OCI-LY7 (cell line): Measurements from ENCODE around the gene OPN5. TPM values are rescaled to one million over a fixed set of nuclear protein-coding genes. Genes with fewer than 3 reads are reported as not detected.

Experiments
- BruUV-seq: library from RNA; stranded (reverse); fragments of 400-500 nt; replicated peaks from 2 replicates; lab custom pipeline; 2021; lab: Mats Ljungman, UMichigan
- CTCF ChIA-PET: fragments of 300-600 bp; sonication (Branson Sonifier 250); formaldehyde crosslinking; loops from one replicate; lab custom pipeline; 2022; ENCODE audit warnings: antibody characterized with exemption; ENCODE audit not compliant: unreplicated experiment; lab: Charles Lee
- POLR2A ChIA-PET: fragments of 300-600 bp; sonication (Branson Sonifier 250); formaldehyde crosslinking; loops from one replicate; lab custom pipeline; 2022; ENCODE audit warnings: antibody characterized with exemption; lab: Charles Lee
- DNase-seq: peaks from one replicate; pipeline ENCODE4 v3.0.0-alpha.2; 2015; ENCODE audit warnings: low spot score
- H2AFZ ChIP-seq: fragments of 200-600 bp; sonication (generic), shearing (Covaris generic); 2 replicates; pipeline ENCODE4 v1.6.1; 2014; ENCODE audit warnings: mild to moderate bottlenecking, antibody characterized with exemption, low read length, moderate library complexity
- H3K27ac ChIP-seq: fragments of 200-600 bp; sonication (generic); 2 replicates; pipeline ENCODE4 v1.5.1; 2014; ENCODE audit warnings: mixed run types, low read depth, mild to moderate bottlenecking, moderate library complexity, low read length, inconsistent platforms; ENCODE audit not compliant: poor library complexity, severe bottlenecking
- H3K36me3 ChIP-seq: fragments of 200-600 bp; sonication (generic); 2 replicates; pipeline ENCODE4 v1.6.1; 2014; ENCODE audit warnings: mild to moderate bottlenecking, antibody characterized with exemption, low read length, moderate library complexity, mixed read lengths; ENCODE audit not compliant: insufficient read depth
- H3K4me1 ChIP-seq: fragments of 200-600 bp; sonication (generic); 2 replicates; pipeline ENCODE4 v1.5.1; 2014; ENCODE audit warnings: mild to moderate bottlenecking, low read length; ENCODE audit not compliant: insufficient read depth, poor library complexity, severe bottlenecking
- H3K4me2 ChIP-seq: fragments of 200-600 bp; sonication (generic); 2 replicates; pipeline ENCODE4 v1.6.1; 2014; ENCODE audit warnings: mild to moderate bottlenecking, low read length
- H3K4me3 ChIP-seq: fragments of 200-600 bp; sonication (generic); 2 replicates; pipeline ENCODE4 v1.5.1; 2014; ENCODE audit warnings: mild to moderate bottlenecking, low read depth, low read length; ENCODE audit not compliant: poor library complexity, severe bottlenecking
- H3K79me2 ChIP-seq: fragments of 200-600 bp; sonication (generic); 2 replicates; pipeline ENCODE4 v1.6.1; 2016; ENCODE audit warnings: low read depth, mild to moderate bottlenecking, low read length, moderate library complexity, mixed read lengths; ENCODE audit not compliant: insufficient read depth
- H3K9me2 ChIP-seq: fragments of 200-600 bp; sonication (generic); 2 replicates; pipeline ENCODE4 v1.6.1; 2016; ENCODE audit warnings: mild to moderate bottlenecking, low read length, mixed read lengths; ENCODE audit not compliant: insufficient read depth
- H3K9me3 ChIP-seq: fragments of 200-600 bp; sonication (generic); 2 replicates; pipeline ENCODE4 v1.6.1; 2014; ENCODE audit warnings: mild to moderate bottlenecking, mixed run types, low read length, mixed read lengths
- H4K20me1 ChIP-seq: fragments of 200-600 bp; sonication (generic); 2 replicates; pipeline ENCODE4 v1.6.1; 2014; ENCODE audit warnings: mild to moderate bottlenecking, antibody characterized with exemption, low read length, moderate library complexity, mixed read lengths; ENCODE audit not compliant: insufficient read depth
- EZH2phosphoT487 ChIP-seq: fragments of 200-600 bp; sonication (generic); IDR thresholded peaks from 2 replicates; pipeline ENCODE4 v1.6.1; 2018; ENCODE audit warnings: low read depth, borderline replicate concordance, mild to moderate bottlenecking, mixed run types, antibody characterized with exemption, low read length, moderate library complexity, mixed read lengths
- intact Hi-C: fragments of 100-400 bp; cut with micrococcal nuclease; formaldehyde crosslinking; loops from one replicate; pipeline ENCODE4 v1.10.0; 2022; ENCODE audit not compliant: unreplicated experiment
- total RNA-seq, 2 experiments: library from RNA; depleted of rRNA in 1 of 2; stranded (reverse); fragments of >200 nt in 1 of 2; shearing (Covaris generic) in 1 of 2; gene quantifications; 2 replicates each; pipeline ENCODE4 v1.2.3, GENCODE V29; 2014 to 2022
- TF ChIP-seq, protein P1 (sequence below): fragments of 200-600 bp; sonication (generic); conservative IDR thresholded peaks from 2 replicates; pipeline ENCODE4 v1.5.1; 2014; ENCODE audit warnings: mild to moderate bottlenecking, antibody characterized with exemption, low read length, moderate library complexity, mixed read lengths

OPN5 gene
- total RNA-seq, 2 experiments from 2014 or later, result not detected

DNA sequence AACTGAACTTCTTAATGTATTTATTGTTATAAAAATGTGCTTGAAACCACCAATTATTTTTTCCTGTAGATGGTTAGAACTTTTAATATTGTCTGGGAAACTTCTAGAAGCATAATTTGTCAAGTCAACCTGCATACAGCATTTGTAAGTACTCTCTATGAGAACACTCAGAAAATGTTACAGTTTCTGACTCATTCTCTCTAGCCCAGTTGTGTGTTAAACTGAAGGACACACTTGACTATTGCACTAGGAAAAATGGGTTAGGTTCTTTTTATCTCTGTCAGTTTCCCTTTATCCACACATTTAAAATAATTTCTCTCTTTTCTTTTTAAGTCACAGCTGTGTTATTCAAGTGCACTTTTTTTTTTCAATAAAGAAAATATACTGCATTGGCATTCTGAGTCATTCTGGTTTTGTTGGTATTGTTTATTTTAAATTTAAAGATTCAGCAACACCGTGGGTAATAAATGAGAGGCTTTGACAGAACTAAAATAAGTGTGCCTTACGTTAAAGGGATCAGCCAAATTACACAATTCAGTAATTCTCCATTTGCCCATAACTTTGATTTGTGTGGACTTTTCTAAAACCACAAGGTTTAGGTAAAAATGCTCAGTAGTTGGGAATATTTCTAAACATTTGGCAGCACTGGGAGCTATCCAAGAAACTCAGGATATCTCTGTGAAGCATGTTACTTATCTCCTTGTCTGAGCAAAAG, 50.7 kb downstream of the OPN5 start:
- DNase-seq, result no peak
- intact Hi-C loops, result no loop called here
- H3K9me3 ChIP-seq, result no peaks in the 10 kb centered on the region
- H3K4me3 ChIP-seq, result no peak overlapping the region
- POLR2A ChIA-PET, result interaction anchor here (0.6 kb wide), 1 partner anchor 193 kb away, joined by 3 read pairs; no protein-coding TSS in a partner anchor
- H4K20me1 ChIP-seq, result no peaks in the 10 kb centered on the region
- BruUV-seq, result no TSS peak
- H3K4me1 ChIP-seq, result no peaks in the 10 kb centered on the region
- no peaks in the 10 kb centered on the region for H3K36me3 ChIP-seq
- H2AFZ ChIP-seq, result no peak overlapping the region
- no peak overlapping the region for H3K27ac ChIP-seq
- H3K9me2 ChIP-seq, result no peaks in the 10 kb centered on the region
- H3K4me2 ChIP-seq, result no peak overlapping the region
- no peak for TF ChIP-seq EZH2phosphoT487
- TF ChIP-seq, protein P1, sequence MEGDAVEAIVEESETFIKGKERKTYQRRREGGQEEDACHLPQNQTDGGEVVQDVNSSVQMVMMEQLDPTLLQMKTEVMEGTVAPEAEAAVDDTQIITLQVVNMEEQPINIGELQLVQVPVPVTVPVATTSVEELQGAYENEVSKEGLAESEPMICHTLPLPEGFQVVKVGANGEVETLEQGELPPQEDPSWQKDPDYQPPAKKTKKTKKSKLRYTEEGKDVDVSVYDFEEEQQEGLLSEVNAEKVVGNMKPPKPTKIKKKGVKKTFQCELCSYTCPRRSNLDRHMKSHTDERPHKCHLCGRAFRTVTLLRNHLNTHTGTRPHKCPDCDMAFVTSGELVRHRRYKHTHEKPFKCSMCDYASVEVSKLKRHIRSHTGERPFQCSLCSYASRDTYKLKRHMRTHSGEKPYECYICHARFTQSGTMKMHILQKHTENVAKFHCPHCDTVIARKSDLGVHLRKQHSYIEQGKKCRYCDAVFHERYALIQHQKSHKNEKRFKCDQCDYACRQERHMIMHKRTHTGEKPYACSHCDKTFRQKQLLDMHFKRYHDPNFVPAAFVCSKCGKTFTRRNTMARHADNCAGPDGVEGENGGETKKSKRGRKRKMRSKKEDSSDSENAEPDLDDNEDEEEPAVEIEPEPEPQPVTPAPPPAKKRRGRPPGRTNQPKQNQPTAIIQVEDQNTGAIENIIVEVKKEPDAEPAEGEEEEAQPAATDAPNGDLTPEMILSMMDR, result no peak
- CTCF ChIA-PET, result no interaction called here
- H3K79me2 ChIP-seq, result no peaks in the 10 kb centered on the region

DNA sequence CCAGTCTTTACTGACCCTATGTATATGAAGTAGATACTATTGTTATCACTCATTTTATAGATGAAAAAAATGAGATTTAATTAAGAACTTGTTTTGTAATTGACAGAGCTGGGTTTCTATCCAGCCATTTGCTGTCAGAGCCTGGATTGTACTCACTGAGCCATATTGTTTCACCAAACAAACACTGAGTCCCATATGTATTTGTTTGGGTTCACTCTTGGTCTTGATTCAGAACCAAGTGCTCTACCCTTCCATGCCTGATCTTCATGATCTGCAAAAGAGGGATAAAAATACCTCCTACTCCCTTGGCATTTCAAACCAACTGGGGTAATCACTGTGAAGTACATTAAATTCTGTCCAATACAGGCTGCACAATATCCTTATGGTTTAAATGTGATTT, 52.4 kb downstream of the OPN5 start:
- no peaks in the 10 kb centered on the region for H3K9me2 ChIP-seq
- DNase-seq, result no peak
- CTCF ChIA-PET, result no interaction called here
- POLR2A ChIA-PET, result no interaction called here
- H3K79me2 ChIP-seq, result no peaks in the 10 kb centered on the region
- H3K36me3 ChIP-seq, result no peaks in the 10 kb centered on the region
- BruUV-seq, result no TSS peak
- no peak overlapping the region for H2AFZ ChIP-seq
- no peak overlapping the region for H3K27ac ChIP-seq
- no peaks in the 10 kb centered on the region for H4K20me1 ChIP-seq
- H3K4me2 ChIP-seq, result no peak overlapping the region
- no peaks in the 10 kb centered on the region for H3K9me3 ChIP-seq
- no peaks in the 10 kb centered on the region for H3K4me1 ChIP-seq
- intact Hi-C loops, result no loop called here
- no peak overlapping the region for H3K4me3 ChIP-seq
- TF ChIP-seq, protein P1, result no peak
- TF ChIP-seq EZH2phosphoT487, result no peak

DNA sequence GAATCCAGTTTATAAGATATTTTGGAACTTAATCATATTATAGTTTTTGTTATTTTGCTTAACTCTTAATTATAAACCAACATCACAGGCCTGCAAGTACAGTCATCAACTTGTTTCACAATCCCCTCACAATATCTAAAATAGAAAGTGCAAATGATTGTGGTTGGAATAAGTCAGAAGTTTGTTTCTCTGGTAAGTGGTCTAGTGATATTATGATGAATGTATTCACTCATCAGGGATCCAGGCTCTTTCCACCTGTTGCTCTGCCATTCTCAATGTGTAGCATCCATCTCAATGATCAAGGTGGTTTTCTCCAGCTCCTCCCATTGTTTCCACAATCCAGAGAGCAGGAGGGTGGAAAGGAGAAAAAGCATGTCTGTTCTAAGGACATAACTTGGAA, 54.2 kb downstream of the OPN5 start:
- Histone ChIP-seq H3K27ac (no peak overlapping the region), H3K4me3 (no peak overlapping the region), H4K20me1 (no peaks in the 10 kb centered on the region), H2AFZ (no peak overlapping the region), H3K4me2 (no peak overlapping the region), H3K36me3 (no peaks in the 10 kb centered on the region), H3K4me1 (no peaks in the 10 kb centered on the region), H3K9me3 (no peaks in the 10 kb centered on the region), H3K9me2 (no peaks in the 10 kb centered on the region), H3K79me2 (no peaks in the 10 kb centered on the region)
- TF ChIP-seq EZH2phosphoT487, result no peak
- TF ChIP-seq, protein P1, result no peak
- ChIA-PET CTCF (no interaction called here), POLR2A (no interaction called here)
- BruUV-seq, result no TSS peak
- intact Hi-C loops, result no loop called here
- DNase-seq, result no peak
